Loucy (cell line): ENCODE results near the gene SOST.

Experiments used
- H2AFZ ChIP-seq: fragments of 200-600 bp; sonication (generic); 2 replicates; pipeline ENCODE4 v1.6.0; 2016; ENCODE audit warnings: antibody characterized with exemption, mild to moderate bottlenecking, low read length, moderate library complexity
- H3F3A ChIP-seq: fragments of 200-600 bp; 2 replicates; pipeline ENCODE4 v1.6.0; 2016; ENCODE audit warnings: antibody characterized with exemption, low read depth, mild to moderate bottlenecking
- H3K27me3 ChIP-seq: fragments of 200-600 bp; sonication (generic); 2 replicates; pipeline ENCODE4 v1.6.1; 2014; ENCODE audit warnings: low read length, mild to moderate bottlenecking; ENCODE audit not compliant: insufficient read depth, poor library complexity, severe bottlenecking
- H3K36me3 ChIP-seq: fragments of 200-600 bp; sonication (generic); 2 replicates; pipeline ENCODE4 v1.6.1; 2016; ENCODE audit warnings: low read length; ENCODE audit not compliant: insufficient read depth
- H3K4me1 ChIP-seq: fragments of 200-600 bp; sonication (generic); 2 replicates; pipeline ENCODE4 v1.5.1; 2014; ENCODE audit warnings: low read length, mild to moderate bottlenecking; ENCODE audit not compliant: insufficient read depth, poor library complexity, severe bottlenecking
- H3K4me2 ChIP-seq: fragments of 200-600 bp; sonication (generic); 2 replicates; pipeline ENCODE4 v1.6.0; 2014; ENCODE audit warnings: antibody characterized with exemption, low read length, low read depth, mild to moderate bottlenecking; ENCODE audit not compliant: poor library complexity, severe bottlenecking
- H3K4me3 ChIP-seq: fragments of 200-600 bp; sonication (generic); 2 replicates; pipeline ENCODE4 v1.5.1; 2014; ENCODE audit warnings: low read length, mild to moderate bottlenecking, mixed read lengths; ENCODE audit not compliant: poor library complexity, severe bottlenecking
- H3K79me2 ChIP-seq: fragments of 200-600 bp; sonication (generic); 2 replicates; pipeline ENCODE4 v1.6.1; 2014; ENCODE audit warnings: low read length; ENCODE audit not compliant: insufficient read depth
- H3K9ac ChIP-seq: fragments of 200-600 bp; sonication (generic); 2 replicates; pipeline ENCODE4 v1.6.0; 2014; ENCODE audit warnings: mild to moderate bottlenecking, low read depth, low read length, moderate library complexity; ENCODE audit not compliant: poor library complexity, severe bottlenecking
- H3K9me2 ChIP-seq: fragments of 200-600 bp; sonication (generic); replicated peaks from 2 replicates; pipeline ENCODE4 v1.6.1; 2016; ENCODE audit warnings: low read depth, low read length, mixed read lengths
- H3K9me3 ChIP-seq: fragments of 200-600 bp; sonication (generic); 2 replicates; pipeline ENCODE4 v1.6.1; 2014; ENCODE audit warnings: mild to moderate bottlenecking, antibody characterized with exemption, low read length, low read depth; ENCODE audit not compliant: insufficient read depth
- H4K20me1 ChIP-seq: fragments of 200-600 bp; sonication (generic); 2 replicates; pipeline ENCODE4 v1.6.0; 2014; ENCODE audit warnings: antibody characterized with exemption, low read length, mild to moderate bottlenecking; ENCODE audit not compliant: insufficient read depth, poor library complexity, severe bottlenecking
- EZH2phosphoT487 ChIP-seq: fragments of 200-600 bp; IDR thresholded peaks from 2 replicates; pipeline ENCODE4 v1.6.1; 2018; ENCODE audit warnings: antibody characterized with exemption, mild to moderate bottlenecking, moderate library complexity, borderline replicate concordance
- TF ChIP-seq, protein P1 (sequence below): fragments of 200-600 bp; sonication (generic); conservative IDR thresholded peaks from 2 replicates; pipeline ENCODE4 v1.5.1; 2014; ENCODE audit warnings: mild to moderate bottlenecking, antibody characterized with exemption, low read length

The SOST gene

DNA sequence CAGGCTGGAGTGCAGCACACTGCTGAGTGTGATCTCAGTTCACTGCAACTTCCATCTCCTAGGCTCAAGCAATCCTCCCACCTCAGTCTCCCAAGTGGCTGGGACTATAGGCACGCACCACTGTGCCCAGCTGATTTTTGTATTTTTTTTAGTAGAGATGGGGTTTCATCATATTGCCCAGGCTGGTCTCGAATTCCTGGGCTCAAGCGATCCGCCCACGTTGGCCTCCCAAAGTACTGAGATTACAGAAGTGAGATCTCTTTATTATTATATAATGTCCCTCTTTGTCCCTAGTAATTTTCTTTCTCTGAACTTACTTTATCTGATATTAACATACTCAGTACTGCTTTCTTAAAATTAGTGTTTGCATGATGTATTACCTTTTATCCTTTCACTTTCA lies 29.9 kb upstream of the SOST start:
- Histone ChIP-seq H3K79me2 (no peaks in the 10 kb centered on the region), H3K36me3 (no peaks in the 10 kb centered on the region), H3K4me2 (no peak overlapping the region), H3F3A (no peaks in the 10 kb centered on the region), H3K9ac (no peak overlapping the region), H3K9me2 (no peaks in the 10 kb centered on the region), H4K20me1 (no peaks in the 10 kb centered on the region), H3K4me1 (peaks cover 7% of the 10 kb centered on the region), H2AFZ (no peak overlapping the region), H3K9me3 (no peaks in the 10 kb centered on the region), H3K27me3 (no peaks in the 10 kb centered on the region), H3K4me3 (no peak overlapping the region)
- TF ChIP-seq EZH2phosphoT487, result no peak
- TF ChIP-seq, protein P1, sequence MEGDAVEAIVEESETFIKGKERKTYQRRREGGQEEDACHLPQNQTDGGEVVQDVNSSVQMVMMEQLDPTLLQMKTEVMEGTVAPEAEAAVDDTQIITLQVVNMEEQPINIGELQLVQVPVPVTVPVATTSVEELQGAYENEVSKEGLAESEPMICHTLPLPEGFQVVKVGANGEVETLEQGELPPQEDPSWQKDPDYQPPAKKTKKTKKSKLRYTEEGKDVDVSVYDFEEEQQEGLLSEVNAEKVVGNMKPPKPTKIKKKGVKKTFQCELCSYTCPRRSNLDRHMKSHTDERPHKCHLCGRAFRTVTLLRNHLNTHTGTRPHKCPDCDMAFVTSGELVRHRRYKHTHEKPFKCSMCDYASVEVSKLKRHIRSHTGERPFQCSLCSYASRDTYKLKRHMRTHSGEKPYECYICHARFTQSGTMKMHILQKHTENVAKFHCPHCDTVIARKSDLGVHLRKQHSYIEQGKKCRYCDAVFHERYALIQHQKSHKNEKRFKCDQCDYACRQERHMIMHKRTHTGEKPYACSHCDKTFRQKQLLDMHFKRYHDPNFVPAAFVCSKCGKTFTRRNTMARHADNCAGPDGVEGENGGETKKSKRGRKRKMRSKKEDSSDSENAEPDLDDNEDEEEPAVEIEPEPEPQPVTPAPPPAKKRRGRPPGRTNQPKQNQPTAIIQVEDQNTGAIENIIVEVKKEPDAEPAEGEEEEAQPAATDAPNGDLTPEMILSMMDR, result no peak

DNA sequence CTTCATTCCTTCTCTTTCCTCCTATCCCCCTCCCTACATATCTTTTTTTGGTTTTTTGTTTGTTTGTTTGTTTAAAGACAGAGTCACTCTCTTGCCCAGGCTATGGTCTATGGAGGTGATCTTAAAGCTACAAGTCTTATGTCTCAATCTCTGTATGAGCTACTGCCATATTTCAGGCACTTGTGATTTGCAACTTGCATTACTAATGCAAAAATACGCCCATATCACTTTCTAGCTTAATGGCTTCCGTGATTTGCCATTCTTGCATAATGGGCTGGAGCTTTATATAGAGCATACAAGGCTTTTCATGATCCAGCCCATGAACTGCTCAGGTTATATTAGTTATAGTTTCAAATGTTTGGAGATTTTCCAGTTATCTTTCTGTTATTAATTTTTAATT lies 29.1 kb upstream of the SOST start:
- Histone ChIP-seq H3K9me3 (no peaks in the 10 kb centered on the region), H2AFZ (no peak overlapping the region), H3K4me1 (peaks cover 7% of the 10 kb centered on the region), H3K9me2 (no peaks in the 10 kb centered on the region), H3K79me2 (no peaks in the 10 kb centered on the region), H3F3A (no peaks in the 10 kb centered on the region), H3K27me3 (peaks cover 5% of the 10 kb centered on the region), H3K4me3 (no peak overlapping the region), H3K4me2 (no peak overlapping the region), H3K9ac (no peak overlapping the region), H3K36me3 (no peaks in the 10 kb centered on the region), H4K20me1 (no peaks in the 10 kb centered on the region)
- TF ChIP-seq, protein P1, result no peak
- no peak for TF ChIP-seq EZH2phosphoT487

GRCh38 chr17:43784628-43785101 lies 26.1 kb upstream of the SOST start:
- Histone ChIP-seq H3K4me3 (no peak overlapping the region), H3K9me3 (no peaks in the 10 kb centered on the region), H2AFZ (no peak overlapping the region), H3K4me2 (no peak overlapping the region), H3F3A (no peaks in the 10 kb centered on the region), H3K9ac (no peak overlapping the region), H3K27me3 (peaks cover 32% of the 10 kb centered on the region), H3K36me3 (no peaks in the 10 kb centered on the region), H3K79me2 (no peaks in the 10 kb centered on the region), H3K9me2 (no peaks in the 10 kb centered on the region), H3K4me1 (peaks cover 3% of the 10 kb centered on the region), H4K20me1 (no peaks in the 10 kb centered on the region)
- TF ChIP-seq, protein P1, result no peak
- TF ChIP-seq EZH2phosphoT487, result no peak
